Liver (tissue), 9 donors: ENCODE measurements around the gene NDUFS2. TPM values are rescaled to one million over a fixed set of nuclear protein-coding genes. Genes with fewer than 3 reads are reported as not detected.
A peak's percentile ranks its signal among the peaks of the same experiment; 100 is the strongest.

Experiments used
- DNase-seq: peaks from one replicate; pipeline ENCODE4 v3.0.0-alpha.2; 2017; ENCODE audit warnings: low spot score
- H3K27ac ChIP-seq, 2 donors: one replicate each; pipeline ENCODE4 v1.7.0; 2013; ENCODE audit warnings: inconsistent platforms in 2 of 2, low read length in 2 of 2, control low read depth in 1 of 2, low read depth in 1 of 2, mild to moderate bottlenecking in 1 of 2
- H3K27me3 ChIP-seq, 4 donors: one replicate each; pipeline versions ENCODE4 v1.6.1 to v1.7.0; 2013; ENCODE audit warnings: low read length in 3 of 4, inconsistent platforms in 1 of 4, mild to moderate bottlenecking in 1 of 4, moderate library complexity in 1 of 4; ENCODE audit not compliant: control insufficient read depth in 4 of 4, insufficient read depth in 4 of 4
- H3K36me3 ChIP-seq, 4 donors: one replicate each; pipeline versions ENCODE4 v1.6.1 to v1.7.0; 2013; ENCODE audit warnings: low read length in 3 of 4, mild to moderate bottlenecking in 3 of 4, low read depth in 1 of 4, moderate library complexity in 1 of 4; ENCODE audit not compliant: control insufficient read depth in 4 of 4, insufficient read depth in 3 of 4
- H3K4me1 ChIP-seq, 4 donors: one replicate each; pipeline versions ENCODE4 v1.6.1 to v1.7.0; 2013; ENCODE audit warnings: low read length in 3 of 4, mild to moderate bottlenecking in 3 of 4, moderate library complexity in 1 of 4; ENCODE audit not compliant: control insufficient read depth in 4 of 4, insufficient read depth in 4 of 4
- H3K4me3 ChIP-seq, 3 donors: one replicate each; pipeline versions ENCODE4 v1.6.1 to v1.7.0; 2013; ENCODE audit warnings: low read length in 3 of 3, control low read depth in 1 of 3, low read depth in 1 of 3, mild to moderate bottlenecking in 1 of 3
- H3K9ac ChIP-seq, 2 donors: one replicate each; pipeline ENCODE4 v1.7.0; 2013; ENCODE audit warnings: low read length in 2 of 2, mild to moderate bottlenecking in 2 of 2, moderate library complexity in 2 of 2, control low read depth in 1 of 2, low read depth in 1 of 2
- H3K9me3 ChIP-seq, 4 donors: one replicate each; pipeline versions ENCODE4 v1.6.1 to v1.7.0; 2013; ENCODE audit warnings: low read length in 3 of 4; ENCODE audit not compliant: control insufficient read depth in 4 of 4
- EGR1 ChIP-seq, 2 donors: IDR thresholded peaks; 2 replicates each; pipeline ENCODE4 v1.6.1; 2016 to 2018; ENCODE audit warnings: antibody characterized with exemption in 2 of 2, low read depth in 2 of 2
- FOXA1 ChIP-seq: IDR thresholded peaks from 2 replicates; pipeline ENCODE4 v1.6.1; 2016; ENCODE audit warnings: antibody characterized with exemption
- FOXA2 ChIP-seq: IDR thresholded peaks from 2 replicates; pipeline ENCODE4 v1.6.1; 2016; ENCODE audit warnings: antibody characterized with exemption
- GABPA ChIP-seq, 2 donors: IDR thresholded peaks in 1 of 2; conservative IDR thresholded peaks in 1 of 2; 2 replicates each; pipeline ENCODE4 v1.6.1; 2016; ENCODE audit warnings: antibody characterized with exemption in 2 of 2, mild to moderate bottlenecking in 1 of 2, moderate library complexity in 1 of 2
- HNF4A ChIP-seq, 2 donors: conservative IDR thresholded peaks; 2 replicates each; pipeline ENCODE4 v1.6.1; 2016; ENCODE audit warnings: antibody characterized with exemption in 2 of 2, mild to moderate bottlenecking in 2 of 2
- HNF4G ChIP-seq: IDR thresholded peaks from 2 replicates; pipeline ENCODE4 v1.6.1; 2016; ENCODE audit warnings: antibody characterized with exemption
- JUND ChIP-seq, 2 donors: IDR thresholded peaks; 2 replicates each; pipeline ENCODE4 v1.6.1; 2016; ENCODE audit warnings: antibody characterized with exemption in 2 of 2
- NR2F2 ChIP-seq: IDR thresholded peaks from 2 replicates; pipeline ENCODE4 v1.6.1; 2016; ENCODE audit warnings: antibody characterized with exemption
- RAD21 ChIP-seq, 2 donors: IDR thresholded peaks; 2 replicates each; pipeline ENCODE4 v1.6.1; 2016; ENCODE audit warnings: antibody characterized with exemption in 2 of 2, mild to moderate bottlenecking in 2 of 2
- SP1 ChIP-seq: IDR thresholded peaks from 2 replicates; pipeline ENCODE4 v1.6.1; 2018; ENCODE audit warnings: antibody characterized with exemption, mild to moderate bottlenecking
- TAF1 ChIP-seq: conservative IDR thresholded peaks from 2 replicates; pipeline ENCODE4 v1.6.1; 2016; ENCODE audit warnings: antibody characterized with exemption, mild to moderate bottlenecking
- YY1 ChIP-seq: IDR thresholded peaks from 2 replicates; pipeline ENCODE4 v1.6.1; 2016; ENCODE audit warnings: antibody characterized with exemption, mild to moderate bottlenecking
- WGBS: extraction: QIAGEN DNeasy Blood & Tissue Kit; methylation state at CpG from one replicate; pipeline ENCODE4 v1.1.7; 2013; 5-methylcytosine and 5-hydroxymethylcytosine counted together
- polyA plus RNA-seq, 2 donors: library from polyadenylated mRNA; stranded (reverse) in 1 of 2; unstranded in 1 of 2; fragments of 200-250 nt in 1 of 2; fragments of >200 nt in 1 of 2; fragmentation: Nextera tagmentation in 1 of 2; extraction: Ambion mirVana in 1 of 2; gene quantifications; one replicate each; pipeline versions ENCODE4 v1.2.1 to v1.2.3, GENCODE V29; 2013 to 2015
- total RNA-seq, 2 donors: library from RNA; depleted of rRNA; stranded (reverse); fragments of >200 nt; gene quantifications; one replicate each; pipeline ENCODE4 v1.2.3, GENCODE V29; 2014
- TF ChIP-seq, protein P1 (sequence below): IDR thresholded peaks from 2 replicates; pipeline ENCODE4 v1.6.1; 2016; ENCODE audit warnings: antibody characterized with exemption
- TF ChIP-seq, protein P2 (sequence below): fragments of 150-350 bp; IDR thresholded peaks from 2 replicates; pipeline ENCODE4 v1.5.1; 2017; ENCODE audit warnings: improper control_type of control experiment, low read depth, low read length; ENCODE audit not compliant: missing input control
- TF ChIP-seq, protein P3 (sequence below): IDR thresholded peaks from 2 replicates; pipeline ENCODE4 v1.6.1; 2016; ENCODE audit warnings: antibody characterized with exemption, mild to moderate bottlenecking
- TF ChIP-seq, protein P4 (sequence below): IDR thresholded peaks from 2 replicates; pipeline ENCODE4 v1.6.1; 2016; ENCODE audit warnings: antibody characterized with exemption
- TF ChIP-seq, protein P5 (sequence below): IDR thresholded peaks from 2 replicates; pipeline ENCODE4 v1.6.1; 2016; ENCODE audit warnings: antibody characterized with exemption
- donor health status: healthy.
- donor health status: healthy.
- donor health status: healthy.
- donor health status: healthy.
- donor health status: healthy.

Gene NDUFS2
- total and polyA plus RNA-seq, 4 donors, result 93.3 to 167 (median 120) TPM

DNA sequence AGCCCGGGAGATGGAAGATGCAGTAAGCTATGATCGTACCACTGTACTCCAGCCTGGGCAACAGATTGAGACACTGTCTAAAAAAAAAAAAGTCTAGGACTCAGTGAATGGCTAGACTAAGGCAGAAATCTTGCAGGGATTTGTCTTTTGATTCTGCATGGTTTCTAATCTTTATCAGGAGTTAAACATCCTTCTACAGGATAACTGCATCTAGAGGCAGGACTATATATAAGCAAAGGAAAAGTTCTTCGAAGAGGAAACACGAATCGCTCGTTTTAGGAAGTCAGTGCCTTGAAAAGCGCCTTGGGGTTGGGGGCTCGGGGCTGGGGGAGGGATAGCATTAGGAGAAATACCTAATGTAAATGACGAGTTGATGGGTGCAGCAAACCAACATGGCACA, 49.0 kb upstream of the NDUFS2 start:
- H3K27ac ChIP-seq, result no peak overlapping the region
- H3K27me3 ChIP-seq, result no peaks in the 10 kb centered on the region
- no peaks in the 10 kb centered on the region for H3K9me3 ChIP-seq
- H3K4me1 ChIP-seq, result peaks cover 0 to 11% (median 1%) of the 10 kb centered on the region in 4 donors
- peaks cover 0 to 6% (median 2%) of the 10 kb centered on the region in 4 donors for H3K36me3 ChIP-seq
- WGBS, result 23% methylated on average over 9 of the region's 9 CpGs
- TF ChIP-seq HNF4G (no peak), NR2F2 (no peak), RAD21 (IDR thresholded peaks at IDR 0.05) (no peak), TAF1 (no peak), EGR1 (IDR thresholded peaks at IDR 0.05; ENCODE audit: low read depth in 2 of 2) (no peak), GABPA (IDR thresholded peaks at IDR 0.05 in 1 of 2, conservative IDR thresholded peaks at IDR 0.05 in 1 of 2) (no peak), JUND (IDR thresholded peaks at IDR 0.05) (no peak), FOXA2 (no peak), SP1 (no peak)
- TF ChIP-seq, protein P1, sequence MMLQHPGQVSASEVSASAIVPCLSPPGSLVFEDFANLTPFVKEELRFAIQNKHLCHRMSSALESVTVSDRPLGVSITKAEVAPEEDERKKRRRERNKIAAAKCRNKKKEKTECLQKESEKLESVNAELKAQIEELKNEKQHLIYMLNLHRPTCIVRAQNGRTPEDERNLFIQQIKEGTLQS, result no peak
- TF ChIP-seq, protein P2, sequence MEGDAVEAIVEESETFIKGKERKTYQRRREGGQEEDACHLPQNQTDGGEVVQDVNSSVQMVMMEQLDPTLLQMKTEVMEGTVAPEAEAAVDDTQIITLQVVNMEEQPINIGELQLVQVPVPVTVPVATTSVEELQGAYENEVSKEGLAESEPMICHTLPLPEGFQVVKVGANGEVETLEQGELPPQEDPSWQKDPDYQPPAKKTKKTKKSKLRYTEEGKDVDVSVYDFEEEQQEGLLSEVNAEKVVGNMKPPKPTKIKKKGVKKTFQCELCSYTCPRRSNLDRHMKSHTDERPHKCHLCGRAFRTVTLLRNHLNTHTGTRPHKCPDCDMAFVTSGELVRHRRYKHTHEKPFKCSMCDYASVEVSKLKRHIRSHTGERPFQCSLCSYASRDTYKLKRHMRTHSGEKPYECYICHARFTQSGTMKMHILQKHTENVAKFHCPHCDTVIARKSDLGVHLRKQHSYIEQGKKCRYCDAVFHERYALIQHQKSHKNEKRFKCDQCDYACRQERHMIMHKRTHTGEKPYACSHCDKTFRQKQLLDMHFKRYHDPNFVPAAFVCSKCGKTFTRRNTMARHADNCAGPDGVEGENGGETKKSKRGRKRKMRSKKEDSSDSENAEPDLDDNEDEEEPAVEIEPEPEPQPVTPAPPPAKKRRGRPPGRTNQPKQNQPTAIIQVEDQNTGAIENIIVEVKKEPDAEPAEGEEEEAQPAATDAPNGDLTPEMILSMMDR, result no peak
- TF ChIP-seq, protein P3, sequence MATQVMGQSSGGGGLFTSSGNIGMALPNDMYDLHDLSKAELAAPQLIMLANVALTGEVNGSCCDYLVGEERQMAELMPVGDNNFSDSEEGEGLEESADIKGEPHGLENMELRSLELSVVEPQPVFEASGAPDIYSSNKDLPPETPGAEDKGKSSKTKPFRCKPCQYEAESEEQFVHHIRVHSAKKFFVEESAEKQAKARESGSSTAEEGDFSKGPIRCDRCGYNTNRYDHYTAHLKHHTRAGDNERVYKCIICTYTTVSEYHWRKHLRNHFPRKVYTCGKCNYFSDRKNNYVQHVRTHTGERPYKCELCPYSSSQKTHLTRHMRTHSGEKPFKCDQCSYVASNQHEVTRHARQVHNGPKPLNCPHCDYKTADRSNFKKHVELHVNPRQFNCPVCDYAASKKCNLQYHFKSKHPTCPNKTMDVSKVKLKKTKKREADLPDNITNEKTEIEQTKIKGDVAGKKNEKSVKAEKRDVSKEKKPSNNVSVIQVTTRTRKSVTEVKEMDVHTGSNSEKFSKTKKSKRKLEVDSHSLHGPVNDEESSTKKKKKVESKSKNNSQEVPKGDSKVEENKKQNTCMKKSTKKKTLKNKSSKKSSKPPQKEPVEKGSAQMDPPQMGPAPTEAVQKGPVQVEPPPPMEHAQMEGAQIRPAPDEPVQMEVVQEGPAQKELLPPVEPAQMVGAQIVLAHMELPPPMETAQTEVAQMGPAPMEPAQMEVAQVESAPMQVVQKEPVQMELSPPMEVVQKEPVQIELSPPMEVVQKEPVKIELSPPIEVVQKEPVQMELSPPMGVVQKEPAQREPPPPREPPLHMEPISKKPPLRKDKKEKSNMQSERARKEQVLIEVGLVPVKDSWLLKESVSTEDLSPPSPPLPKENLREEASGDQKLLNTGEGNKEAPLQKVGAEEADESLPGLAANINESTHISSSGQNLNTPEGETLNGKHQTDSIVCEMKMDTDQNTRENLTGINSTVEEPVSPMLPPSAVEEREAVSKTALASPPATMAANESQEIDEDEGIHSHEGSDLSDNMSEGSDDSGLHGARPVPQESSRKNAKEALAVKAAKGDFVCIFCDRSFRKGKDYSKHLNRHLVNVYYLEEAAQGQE, result no peak
- TF ChIP-seq, protein P4, sequence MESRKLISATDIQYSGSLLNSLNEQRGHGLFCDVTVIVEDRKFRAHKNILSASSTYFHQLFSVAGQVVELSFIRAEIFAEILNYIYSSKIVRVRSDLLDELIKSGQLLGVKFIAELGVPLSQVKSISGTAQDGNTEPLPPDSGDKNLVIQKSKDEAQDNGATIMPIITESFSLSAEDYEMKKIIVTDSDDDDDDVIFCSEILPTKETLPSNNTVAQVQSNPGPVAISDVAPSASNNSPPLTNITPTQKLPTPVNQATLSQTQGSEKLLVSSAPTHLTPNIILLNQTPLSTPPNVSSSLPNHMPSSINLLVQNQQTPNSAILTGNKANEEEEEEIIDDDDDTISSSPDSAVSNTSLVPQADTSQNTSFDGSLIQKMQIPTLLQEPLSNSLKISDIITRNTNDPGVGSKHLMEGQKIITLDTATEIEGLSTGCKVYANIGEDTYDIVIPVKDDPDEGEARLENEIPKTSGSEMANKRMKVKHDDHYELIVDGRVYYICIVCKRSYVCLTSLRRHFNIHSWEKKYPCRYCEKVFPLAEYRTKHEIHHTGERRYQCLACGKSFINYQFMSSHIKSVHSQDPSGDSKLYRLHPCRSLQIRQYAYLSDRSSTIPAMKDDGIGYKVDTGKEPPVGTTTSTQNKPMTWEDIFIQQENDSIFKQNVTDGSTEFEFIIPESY, result no peak
- peak overlapping the region in 1 of 2 donors; percentile 99 for H3K9ac ChIP-seq
- H3K4me3 ChIP-seq, result peak overlapping the region; percentile 57 to 99 (median 99)
- DNase-seq, result no peak

DNA sequence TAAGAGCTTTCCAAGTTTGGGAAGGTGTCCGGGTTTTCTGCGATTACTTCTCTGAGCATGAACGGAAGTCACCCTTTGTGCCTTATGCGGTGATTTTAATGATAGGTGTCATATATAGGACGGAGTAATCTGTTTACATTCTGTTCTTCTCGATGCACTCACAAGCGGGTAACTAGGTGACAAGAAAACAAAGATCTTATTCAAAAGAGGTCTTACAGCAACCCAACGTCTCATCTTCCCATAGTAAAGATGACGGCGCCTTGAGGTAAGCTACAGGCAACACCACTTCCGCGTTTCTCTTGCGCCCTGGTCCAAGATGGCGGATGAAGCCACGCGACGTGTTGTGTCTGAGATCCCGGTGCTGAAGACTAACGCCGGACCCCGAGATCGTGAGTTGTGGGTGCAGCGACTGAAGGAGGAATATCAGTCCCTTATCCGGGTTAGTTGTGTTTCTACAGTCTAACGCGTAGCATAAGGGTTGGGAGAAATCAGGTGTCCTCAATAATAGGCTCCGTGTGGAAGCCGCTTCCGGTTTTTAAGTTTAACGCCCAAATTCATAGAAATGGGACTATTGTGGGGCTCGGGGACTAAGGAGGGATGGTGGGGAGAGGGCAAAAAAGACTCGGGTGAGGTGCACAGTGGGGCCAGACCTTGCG, 48.4 kb upstream of the NDUFS2 start, which contains the start of gene UFC1:
Gene UFC1 (plus strand): TSS at position 297 of the 656 bp plus-strand sequence. CDS start 20 bp downstream, at position 317.
- peak; percentile 81 for DNase-seq
- H3K27ac ChIP-seq, result peak within 1 kb of the TSS; percentile 98 to 100
- H3K4me3 ChIP-seq, result peak within 1 kb of the TSS; percentile 57 to 99 (median 99)
- H3K9me3 ChIP-seq, result no peaks in the 10 kb centered on the region
- H3K36me3 ChIP-seq, result peaks cover 0 to 6% (median 2%) of the 10 kb centered on the region in 4 donors
- under 1% methylated on average over 33 of the region's 33 CpGs for WGBS
- peaks cover 1 to 15% (median 6%) of the 10 kb centered on the region in 4 donors for H3K4me1 ChIP-seq
- H3K9ac ChIP-seq, result peak within 1 kb of the TSS; percentile 99 to 100
- H3K27me3 ChIP-seq, result no peaks in the 10 kb centered on the region
- TF ChIP-seq HNF4G (no peak), EGR1 (IDR thresholded peaks at IDR 0.05; ENCODE audit: low read depth in 2 of 2) (no peak), HNF4A (conservative IDR thresholded peaks at IDR 0.05) (peak in 1 of 2 donors; percentile 30), TAF1 (peak; percentile 67), GABPA (IDR thresholded peaks at IDR 0.05 in 1 of 2, conservative IDR thresholded peaks at IDR 0.05 in 1 of 2) (peak; percentile 96 to 97), YY1 (peak; percentile 100), FOXA1 (no peak), SP1 (no peak), JUND (IDR thresholded peaks at IDR 0.05) (peak in 1 of 2 donors; percentile 40), NR2F2 (no peak)
- TF ChIP-seq, protein P1, result peak; percentile 44
- TF ChIP-seq, protein P3, result no peak
- TF ChIP-seq, protein P5, sequence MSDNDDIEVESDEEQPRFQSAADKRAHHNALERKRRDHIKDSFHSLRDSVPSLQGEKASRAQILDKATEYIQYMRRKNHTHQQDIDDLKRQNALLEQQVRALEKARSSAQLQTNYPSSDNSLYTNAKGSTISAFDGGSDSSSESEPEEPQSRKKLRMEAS, result peak; percentile 77
